Memory B cell (primary cell): ENCODE data around the gene OR13C4.
"Not testable (repeated sequence)": the region's sequence is repeated elsewhere in the genome, so short reads cannot be mapped to it uniquely, and the experiment has no call there.

Source experiments
- ATAC-seq: fragments of 150-1000 bp; cut with Tn5 transposase; 2 replicates; pipeline ENCODE4 v1.10.0; 2021; ENCODE audit warnings: low read depth, mild to moderate bottlenecking, moderate library complexity
- DNase-seq, 2 donors: peaks; one replicate each; pipeline ENCODE4 v3.0.0; 2022; ENCODE audit warnings: low spot score in 2 of 2
- H3K27ac Mint-ChIP-seq: one replicate; pipeline ENCODE4 v1.8.0; 2022; ENCODE audit warnings: mild to moderate bottlenecking, moderate library complexity, mixed read lengths
- H3K27me3 Mint-ChIP-seq: one replicate; pipeline ENCODE4 v1.8.0; 2022; ENCODE audit warnings: mixed read lengths
- H3K36me3 Mint-ChIP-seq: one replicate; pipeline ENCODE4 v1.8.0; 2022; ENCODE audit warnings: mild to moderate bottlenecking, mixed read lengths
- H3K4me1 Mint-ChIP-seq: one replicate; pipeline ENCODE4 v1.8.0; 2022; ENCODE audit warnings: mixed read lengths
- H3K4me3 Mint-ChIP-seq: one replicate; pipeline ENCODE4 v1.8.0; 2022; ENCODE audit warnings: mild to moderate bottlenecking, moderate library complexity, mixed read lengths
- H3K9me3 Mint-ChIP-seq: one replicate; pipeline ENCODE4 v1.8.0; 2022; ENCODE audit warnings: mixed read lengths

OR13C4 gene

GRCh38 chr9:104527109-104527508, at the start of gene OR13C4:
Gene OR13C4 (minus strand): TSS chr9:104527209. CDS start chr9:104527209, 0 bp downstream.
- Mint-ChIP-seq H3K4me1 (no peaks in the 10 kb centered on the region), H3K27me3 (peaks cover 2% of the 10 kb centered on the region), H3K27ac (no peak within 1 kb of the TSS), H3K4me3 (no peak within 1 kb of the TSS), H3K36me3 (no peaks in the 10 kb centered on the region), H3K9me3 (peaks cover 4% of the 10 kb centered on the region)
- no peak for DNase-seq
- no peak for ATAC-seq

DNA sequence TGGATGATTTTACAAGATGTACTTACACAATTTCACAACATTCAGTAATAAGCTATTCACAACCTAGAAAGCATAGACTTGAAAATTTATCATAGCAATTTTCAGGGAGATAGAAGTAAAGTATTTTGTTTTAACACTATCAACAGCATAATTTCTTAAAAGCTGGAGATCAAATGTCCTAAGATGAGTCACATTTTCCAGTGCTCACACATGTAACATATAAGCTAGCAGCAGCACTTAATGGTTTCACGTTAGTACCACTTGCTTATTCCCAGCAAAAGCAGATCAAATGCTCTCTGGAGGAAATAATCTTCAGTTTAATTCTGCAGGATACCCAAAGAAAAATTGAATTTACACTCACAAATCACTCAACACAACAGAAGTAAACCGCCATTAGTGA, 48.4 kb upstream of the OR13C4 start:
- Mint-ChIP-seq H3K36me3 (no peaks in the 10 kb centered on the region), H3K27ac (no peak overlapping the region), H3K27me3 (no peaks in the 10 kb centered on the region), H3K4me3 (no peak overlapping the region), H3K4me1 (no peaks in the 10 kb centered on the region), H3K9me3 (peaks cover 5% of the 10 kb centered on the region)
- ATAC-seq (no peak), DNase-seq (no peak)

GRCh38 chr9:104572612-104573011, 45.6 kb upstream of the OR13C4 start:
- Mint-ChIP-seq H3K9me3 (peaks cover 5% of the 10 kb centered on the region), H3K36me3 (no peaks in the 10 kb centered on the region), H3K4me3 (no peak overlapping the region), H3K27ac (no peak overlapping the region), H3K27me3 (no peaks in the 10 kb centered on the region), H3K4me1 (no peaks in the 10 kb centered on the region)
- ATAC-seq (no peak), DNase-seq (no peak)

DNA sequence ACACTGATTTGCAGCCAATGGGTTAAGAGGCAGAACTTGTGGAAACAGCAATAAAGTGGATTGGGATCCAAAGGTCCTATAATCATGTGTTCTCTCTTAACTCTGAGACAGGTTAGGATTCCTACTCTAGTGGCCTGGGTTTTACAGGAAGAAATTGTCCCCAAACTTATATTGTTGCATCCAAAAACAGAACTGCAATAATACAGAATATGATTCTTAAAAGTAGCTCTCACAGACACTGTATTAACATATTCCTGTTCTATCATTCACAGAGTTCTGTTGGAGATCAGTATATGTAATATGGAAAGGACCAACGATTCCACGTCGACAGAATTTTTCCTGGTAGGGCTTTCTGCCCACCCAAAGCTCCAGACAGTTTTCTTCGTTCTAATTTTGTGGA, 41.9 kb upstream of the OR13C4 start, which contains the start of gene OR13C8:
OR13C8 (plus strand) TSS at position 301 of the 400 bp plus-strand sequence; CDS start at position 301, 0 bp downstream.
- Mint-ChIP-seq H3K4me3 (no peak within 1 kb of the TSS), H3K27ac (no peak within 1 kb of the TSS), H3K36me3 (no peaks in the 10 kb centered on the region), H3K27me3 (no peaks in the 10 kb centered on the region), H3K4me1 (no peaks in the 10 kb centered on the region), H3K9me3 (peaks cover 5% of the 10 kb centered on the region)
- ATAC-seq (no peak), DNase-seq (no peak)

DNA sequence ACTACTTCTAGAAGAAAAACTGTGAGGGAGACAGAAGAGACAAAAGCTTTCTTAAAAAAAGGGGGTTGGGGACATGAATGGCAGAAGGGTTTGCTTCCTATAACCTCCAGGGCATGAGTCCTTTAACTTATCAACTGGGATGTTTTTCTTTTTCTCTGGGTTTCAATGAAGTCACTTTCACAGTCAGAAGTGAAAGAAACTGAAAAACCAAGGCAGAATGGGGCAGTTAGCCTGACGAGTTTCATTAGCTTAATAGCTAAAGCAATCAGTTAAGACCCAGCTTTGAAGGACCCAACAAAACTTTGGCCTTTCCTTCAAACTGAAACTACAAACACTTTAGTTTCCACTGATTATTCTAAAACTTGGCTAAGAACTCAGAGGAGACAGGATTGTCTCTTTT, 37.3 kb upstream of the OR13C4 start:
- Mint-ChIP-seq H3K4me3 (no peak overlapping the region), H3K9me3 (no peaks in the 10 kb centered on the region), H3K4me1 (no peaks in the 10 kb centered on the region), H3K36me3 (no peaks in the 10 kb centered on the region), H3K27me3 (no peaks in the 10 kb centered on the region), H3K27ac (no peak overlapping the region)
- DNase-seq (no peak), ATAC-seq (no peak)

GRCh38 chr9:104556830-104557634, 30.0 kb upstream of the OR13C4 start:
- H3K27me3 Mint-ChIP-seq = no peaks in the 10 kb centered on the region
- ATAC-seq (no peak), DNase-seq (no peak)
- no peak overlapping the region for H3K27ac Mint-ChIP-seq
- no peaks in the 10 kb centered on the region for H3K36me3 Mint-ChIP-seq
- H3K4me1 Mint-ChIP-seq = no peaks in the 10 kb centered on the region
- no peak overlapping the region for H3K4me3 Mint-ChIP-seq
- H3K9me3 Mint-ChIP-seq = no peaks in the 10 kb centered on the region

GRCh38 chr9:104555521-104555920, 28.5 kb upstream of the OR13C4 start:
- Mint-ChIP-seq H3K27me3 (no peaks in the 10 kb centered on the region), H3K27ac (no peak overlapping the region), H3K4me3 (no peak overlapping the region), H3K4me1 (no peaks in the 10 kb centered on the region), H3K36me3 (no peaks in the 10 kb centered on the region), H3K9me3 (no peaks in the 10 kb centered on the region)
- DNase-seq (no peak), ATAC-seq (no peak)

GRCh38 chr9:104553261-104553660, 26.3 kb upstream of the OR13C4 start:
- Mint-ChIP-seq H3K4me3 (no peak overlapping the region), H3K27me3 (no peaks in the 10 kb centered on the region), H3K36me3 (no peaks in the 10 kb centered on the region), H3K4me1 (no peaks in the 10 kb centered on the region), H3K9me3 (no peaks in the 10 kb centered on the region), H3K27ac (no peak overlapping the region)
- ATAC-seq = no peak
- no peak for DNase-seq

- no peaks in the 10 kb centered on the region for H3K4me1 Mint-ChIP-seq
- no peaks in the 10 kb centered on the region for H3K9me3 Mint-ChIP-seq
- no peaks in the 10 kb centered on the region for H3K36me3 Mint-ChIP-seq
- no peak for ATAC-seq
- no peak overlapping the region for H3K27ac Mint-ChIP-seq
- no peak for DNase-seq
- no peak overlapping the region for H3K4me3 Mint-ChIP-seq
- no peaks in the 10 kb centered on the region for H3K27me3 Mint-ChIP-seq
Observed at GRCh38 chr9:104544644-104545043, 17.6 kb upstream of the OR13C4 start.

DNA sequence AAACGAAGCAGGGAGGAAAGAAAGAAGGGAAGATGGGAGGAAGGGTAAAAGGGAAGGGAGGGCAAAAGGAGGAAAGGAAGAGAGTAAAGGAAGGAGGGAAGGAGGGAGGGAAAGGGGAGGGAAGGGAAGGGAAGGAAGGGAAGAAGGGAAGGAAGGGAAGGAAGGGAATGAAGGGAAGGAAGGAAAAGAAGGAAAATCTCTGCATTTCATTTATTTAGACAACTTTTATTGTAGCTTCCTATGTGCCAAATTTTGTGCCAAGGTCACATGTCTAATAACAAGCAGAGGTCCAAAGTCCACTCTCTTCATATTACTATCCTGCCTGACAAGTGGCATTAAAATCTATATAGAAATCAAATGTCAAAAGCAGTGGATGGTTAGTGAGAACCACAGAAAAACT, 12.3 kb upstream of the OR13C4 start:
- no peaks in the 10 kb centered on the region for H3K27me3 Mint-ChIP-seq
- ATAC-seq (no peak), DNase-seq (no peak)
- no peaks in the 10 kb centered on the region for H3K36me3 Mint-ChIP-seq
- H3K4me1 Mint-ChIP-seq = no peaks in the 10 kb centered on the region
- no peak overlapping the region for H3K27ac Mint-ChIP-seq
- H3K9me3 Mint-ChIP-seq = no peaks in the 10 kb centered on the region
- no peak overlapping the region for H3K4me3 Mint-ChIP-seq

- Mint-ChIP-seq H3K27me3 (no peaks in the 10 kb centered on the region), H3K4me3 (no peak within 1 kb of the TSS), H3K36me3 (no peaks in the 10 kb centered on the region), H3K4me1 (no peaks in the 10 kb centered on the region), H3K27ac (no peak within 1 kb of the TSS), H3K9me3 (no peaks in the 10 kb centered on the region)
- DNase-seq (no peak), ATAC-seq (no peak)
Observed at GRCh38 chr9:104536756-104537155, 9.7 kb upstream of the OR13C4 start, which contains the start of gene OR13C3. Gene OR13C3 (minus strand): TSS chr9:104536856. CDS start chr9:104536723, 133 bp downstream.

- not testable (repeated sequence) for H3K4me3 Mint-ChIP-seq, H3K36me3 Mint-ChIP-seq, H3K4me1 Mint-ChIP-seq, H3K27me3 Mint-ChIP-seq, H3K27ac Mint-ChIP-seq, DNase-seq, ATAC-seq, H3K9me3 Mint-ChIP-seq
Observed at GRCh38 chr9:104520241-104520640, 6.8 kb downstream of the OR13C4 start.

- no peaks in the 10 kb centered on the region for H3K36me3 Mint-ChIP-seq
- peaks cover 2% of the 10 kb centered on the region for H3K27me3 Mint-ChIP-seq
- no peak overlapping the region for H3K4me3 Mint-ChIP-seq
- no peak overlapping the region for H3K27ac Mint-ChIP-seq
- peaks cover 2% of the 10 kb centered on the region for H3K9me3 Mint-ChIP-seq
- no peak for ATAC-seq
- DNase-seq = no peak
- no peaks in the 10 kb centered on the region for H3K4me1 Mint-ChIP-seq
Observed at GRCh38 chr9:104514901-104515300, 12.1 kb downstream of the OR13C4 start.

DNA sequence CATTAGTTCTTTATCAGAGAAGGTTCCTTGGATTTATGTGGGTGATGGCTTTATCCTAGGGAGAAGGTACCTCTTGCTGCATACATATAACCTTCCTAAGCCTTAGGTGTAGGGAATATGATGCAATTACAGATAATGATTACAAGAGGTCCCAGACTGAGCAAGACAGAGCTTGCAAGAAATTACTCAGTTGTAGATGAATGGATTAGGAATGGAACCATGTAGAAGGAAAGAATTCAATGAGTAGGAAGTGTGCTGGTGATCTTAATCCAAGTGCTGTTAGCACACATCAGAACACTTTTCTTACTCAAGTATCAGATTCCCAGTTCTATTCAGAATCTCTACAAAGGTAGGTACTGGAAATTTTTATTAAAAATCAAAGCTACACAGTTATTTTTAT, 20.4 kb downstream of the OR13C4 start:
- no peak for DNase-seq
- no peak overlapping the region for H3K27ac Mint-ChIP-seq
- H3K36me3 Mint-ChIP-seq = no peaks in the 10 kb centered on the region
- no peak for ATAC-seq
- peaks cover 4% of the 10 kb centered on the region for H3K27me3 Mint-ChIP-seq
- H3K9me3 Mint-ChIP-seq = no peaks in the 10 kb centered on the region
- no peaks in the 10 kb centered on the region for H3K4me1 Mint-ChIP-seq
- H3K4me3 Mint-ChIP-seq = no peak overlapping the region

DNA sequence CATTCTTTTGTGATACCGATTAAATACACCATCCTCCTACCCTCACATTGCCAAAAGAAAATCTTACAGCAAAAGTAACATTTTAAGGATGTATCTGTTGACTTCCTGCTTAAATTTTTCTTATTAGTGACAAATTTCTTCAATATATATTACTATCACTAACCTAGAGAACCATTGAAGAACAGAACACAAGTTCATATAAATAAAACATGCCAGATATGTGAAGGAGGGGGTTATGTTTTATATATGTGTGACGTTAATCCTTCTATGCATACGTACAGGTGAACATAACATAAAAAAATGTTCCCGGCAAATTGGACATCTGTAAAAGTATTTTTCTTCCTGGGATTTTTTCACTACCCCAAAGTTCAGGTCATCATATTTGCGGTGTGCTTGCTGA, 23.0 kb downstream of the OR13C4 start, which contains the start of gene OR13F1:
OR13F1 (plus strand) TSS at position 301 of the 400 bp plus-strand sequence; CDS start at position 301, 0 bp downstream.
- peaks cover 2% of the 10 kb centered on the region for H3K27me3 Mint-ChIP-seq
- no peaks in the 10 kb centered on the region for H3K9me3 Mint-ChIP-seq
- DNase-seq (no peak), ATAC-seq (no peak)
- H3K36me3 Mint-ChIP-seq = no peaks in the 10 kb centered on the region
- no peak within 1 kb of the TSS for H3K27ac Mint-ChIP-seq
- no peak within 1 kb of the TSS for H3K4me3 Mint-ChIP-seq
- H3K4me1 Mint-ChIP-seq = no peaks in the 10 kb centered on the region
